OCI-LY1 (cell line): Measurements from ENCODE around the gene FLT3LG.
A peak's percentile ranks its signal among the peaks of the same experiment; 100 is the strongest.
"Not testable (repeated sequence)": the region's sequence is repeated elsewhere in the genome, so short reads cannot be mapped to it uniquely, and the experiment has no call there.

Experiments
- H2AFZ ChIP-seq: fragments of 200-600 bp; sonication (generic), shearing (Covaris generic); 2 replicates; pipeline ENCODE4 v1.6.0; 2014; ENCODE audit warnings: antibody characterized with exemption, mild to moderate bottlenecking, low read length
- H3F3A ChIP-seq: fragments of 200-600 bp; sonication (generic), shearing (Covaris generic); 2 replicates; pipeline ENCODE4 v1.6.0; 2014; ENCODE audit warnings: mild to moderate bottlenecking, antibody characterized with exemption, low read length, moderate library complexity; ENCODE audit not compliant: insufficient read depth
- H3K27ac ChIP-seq: fragments of 200-600 bp; sonication (generic); 2 replicates; pipeline ENCODE4 v1.5.1; 2014; ENCODE audit warnings: low read length, mixed run types, mild to moderate bottlenecking, low read depth; ENCODE audit not compliant: poor library complexity, severe bottlenecking
- H3K27me3 ChIP-seq: fragments of 200-600 bp; sonication (generic); 2 replicates; pipeline ENCODE4 v1.6.0; 2014; ENCODE audit warnings: antibody characterized with exemption, mild to moderate bottlenecking, low read length, moderate library complexity; ENCODE audit not compliant: insufficient read depth
- H3K36me3 ChIP-seq: fragments of 200-600 bp; sonication (generic); 2 replicates; pipeline ENCODE4 v1.6.1; 2014; ENCODE audit warnings: mild to moderate bottlenecking, antibody characterized with exemption, low read length, moderate library complexity, mixed read lengths; ENCODE audit not compliant: insufficient read depth
- H3K4me1 ChIP-seq: fragments of 200-600 bp; sonication (generic); 2 replicates; pipeline ENCODE4 v1.5.1; 2014; ENCODE audit warnings: mild to moderate bottlenecking, low read length, moderate library complexity; ENCODE audit not compliant: insufficient read depth, severe bottlenecking
- H3K4me2 ChIP-seq: fragments of 200-600 bp; sonication (generic), shearing (Covaris generic); 2 replicates; pipeline ENCODE4 v1.6.1; 2014; ENCODE audit warnings: low read length
- H3K4me3 ChIP-seq: fragments of 200-600 bp; sonication (generic); 2 replicates; pipeline ENCODE4 v1.5.1; 2014; ENCODE audit warnings: low read length, low read depth, mild to moderate bottlenecking, mixed read lengths; ENCODE audit not compliant: poor library complexity, severe bottlenecking
- H3K79me2 ChIP-seq: fragments of 200-600 bp; shearing (Covaris generic); 2 replicates; pipeline ENCODE4 v1.6.1; 2016; ENCODE audit warnings: mixed run types, low read length, mixed read lengths; ENCODE audit not compliant: insufficient read depth
- H3K9ac ChIP-seq: fragments of 200-600 bp; sonication (generic), shearing (Covaris generic); 2 replicates; pipeline ENCODE4 v1.6.1; 2014; ENCODE audit warnings: mild to moderate bottlenecking, low read length, mixed read lengths
- H3K9me2 ChIP-seq: fragments of 200-600 bp; sonication (generic), shearing (Covaris generic); 2 replicates; pipeline ENCODE4 v1.6.1; 2014; ENCODE audit warnings: low read depth, mild to moderate bottlenecking, low read length, mixed read lengths
- H3K9me3 ChIP-seq: fragments of 200-600 bp; shearing (Covaris generic); 2 replicates; pipeline ENCODE4 v1.6.1; 2014; ENCODE audit warnings: low read length, mixed read lengths
- H4K20me1 ChIP-seq: fragments of 200-600 bp; sonication (generic), shearing (Covaris generic); 2 replicates; pipeline ENCODE4 v1.6.0; 2016; ENCODE audit warnings: mild to moderate bottlenecking, low read length; ENCODE audit not compliant: insufficient read depth
- CTCF ChIP-seq: fragments of 200-600 bp; sonication (generic), shearing (Covaris generic); IDR thresholded peaks from 2 replicates; pipeline ENCODE4 v1.5.1; 2017; ENCODE audit warnings: mild to moderate bottlenecking, antibody characterized with exemption, low read length, moderate library complexity, mixed read lengths
- EZH2 ChIP-seq: fragments of 200-600 bp; sonication (generic), shearing (Covaris generic); IDR thresholded peaks from 2 replicates; pipeline ENCODE4 v1.8.0; 2017; ENCODE audit warnings: borderline replicate concordance, mixed run types, mild to moderate bottlenecking, antibody characterized with exemption, low read length, moderate library complexity, mixed read lengths

FLT3LG gene

GRCh38 chr19:49470615-49470978, 3.4 kb upstream of the FLT3LG start:
- Histone ChIP-seq H3K9ac (no peak overlapping the region), H3K4me2 (no peak overlapping the region), H3K9me2 (no peaks in the 10 kb centered on the region), H3K27me3 (no peaks in the 10 kb centered on the region), H3K36me3 (peaks cover 4% of the 10 kb centered on the region), H3F3A (no peaks in the 10 kb centered on the region), H3K4me1 (peaks cover 44% of the 10 kb centered on the region), H2AFZ (no peak overlapping the region), H4K20me1 (no peaks in the 10 kb centered on the region), H3K9me3 (no peaks in the 10 kb centered on the region), H3K27ac (peak overlapping the region; percentile 21), H3K79me2 (no peaks in the 10 kb centered on the region), H3K4me3 (no peak overlapping the region)
- TF ChIP-seq CTCF (no peak), EZH2 (no peak)

- Histone ChIP-seq H3K4me2 (no peak overlapping the region), H3K27ac (no peak overlapping the region), H3K9ac (no peak overlapping the region; the same call in 1 of the 2 replicates), H3K9me3 (no peaks in the 10 kb centered on the region), H3K4me3 (no peak overlapping the region), H3K4me1 (peaks cover 44% of the 10 kb centered on the region), H3F3A (no peaks in the 10 kb centered on the region), H4K20me1 (no peaks in the 10 kb centered on the region), H3K27me3 (no peaks in the 10 kb centered on the region), H3K36me3 (peaks cover 4% of the 10 kb centered on the region; the same call in 1 of the 2 replicates), H2AFZ (no peak overlapping the region), H3K9me2 (no peaks in the 10 kb centered on the region), H3K79me2 (no peaks in the 10 kb centered on the region)
- no peak for TF ChIP-seq CTCF
- TF ChIP-seq EZH2, result no peak
Measured at GRCh38 chr19:49472936-49473335, 1.1 kb upstream of the FLT3LG start.

GRCh38 chr19:49473501-49473867, 531 bp upstream of the FLT3LG start:
- H3K9me3 ChIP-seq, H3K36me3 ChIP-seq, H3K27me3 ChIP-seq, H3F3A ChIP-seq, H2AFZ ChIP-seq, H3K79me2 ChIP-seq, H3K9me2 ChIP-seq, H4K20me1 ChIP-seq: not testable (repeated sequence)
- peak overlapping the region; percentile 69 for H3K4me3 ChIP-seq
- H3K9ac ChIP-seq, result peak overlapping the region; percentile 74
- peak overlapping the region; percentile 2 for H3K27ac ChIP-seq
- peak overlapping the region; percentile 81 for H3K4me2 ChIP-seq
- H3K4me1 ChIP-seq, result peaks cover 44% of the 10 kb centered on the region

- H2AFZ ChIP-seq, result no peak overlapping the region
- peak overlapping the region; percentile 69 for H3K4me3 ChIP-seq
- no peaks in the 10 kb centered on the region for H3K27me3 ChIP-seq
- peaks cover 4% of the 10 kb centered on the region; the same call in 1 of the 2 replicates for H3K36me3 ChIP-seq
- peaks cover 40% of the 10 kb centered on the region for H3K4me1 ChIP-seq
- H3K9me3 ChIP-seq, result no peaks in the 10 kb centered on the region
- H3K9me2 ChIP-seq, result no peaks in the 10 kb centered on the region
- peak overlapping the region; percentile 74 for H3K9ac ChIP-seq
- peak overlapping the region; percentile 16 for H3K27ac ChIP-seq
- peak overlapping the region; percentile 81 for H3K4me2 ChIP-seq
- H3F3A ChIP-seq, result no peaks in the 10 kb centered on the region
- TF ChIP-seq EZH2 (no peak), CTCF (no peak)
- no peaks in the 10 kb centered on the region for H3K79me2 ChIP-seq
- H4K20me1 ChIP-seq, result no peaks in the 10 kb centered on the region
Measured at GRCh38 chr19:49474542-49474924, 518 bp downstream of the FLT3LG start.
